ENCODE results near the gene KDM2A.

KDM2A gene

DNA sequence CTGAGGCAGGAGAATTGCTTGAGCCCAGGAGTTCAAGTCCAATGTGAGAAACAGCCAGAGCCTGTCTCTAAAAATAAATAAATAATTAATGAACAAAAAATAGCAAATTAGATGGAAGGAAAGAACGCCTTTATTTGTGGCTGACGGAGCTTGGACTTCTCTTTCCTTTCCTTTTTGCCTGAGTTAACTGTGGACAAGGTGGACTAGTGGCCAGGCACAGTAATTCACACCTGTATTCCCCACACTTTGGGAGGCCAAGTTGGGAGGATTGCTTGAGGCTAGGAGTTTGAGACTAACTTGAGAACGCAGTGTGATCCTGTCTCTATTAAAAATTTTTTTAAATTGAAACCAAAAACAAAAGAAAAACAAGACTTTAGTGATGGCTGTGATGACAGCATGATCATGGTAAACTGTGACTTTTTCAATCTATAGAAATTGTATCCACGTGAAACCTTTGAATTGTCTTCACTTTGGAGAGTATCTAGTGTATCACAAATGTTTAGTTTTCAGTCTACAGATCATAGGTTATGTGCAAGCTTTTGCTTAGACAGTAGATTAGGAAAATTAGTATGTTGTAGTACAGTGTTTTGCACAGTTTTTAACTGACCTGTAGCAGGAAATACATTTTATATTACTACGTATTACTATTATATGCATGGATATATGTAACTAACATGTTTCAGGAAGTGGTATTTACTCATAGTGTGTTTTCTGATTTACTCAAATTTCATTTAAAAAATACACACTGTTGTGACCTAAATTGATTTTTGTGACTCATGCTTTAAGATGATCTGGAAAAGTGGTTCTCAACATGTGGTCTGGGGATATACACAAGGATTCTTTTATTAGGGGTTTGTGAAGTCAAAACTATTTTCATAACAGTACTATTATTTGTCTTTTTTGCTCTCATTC lies 42.1 kb downstream of the KDM2A start:
- no CpG with 5 or more reads among the region's 5 CpGs for WGBS (ENCODE audit: extremely low coverage, insufficient coverage, low lambda C conversion rate)

DNA sequence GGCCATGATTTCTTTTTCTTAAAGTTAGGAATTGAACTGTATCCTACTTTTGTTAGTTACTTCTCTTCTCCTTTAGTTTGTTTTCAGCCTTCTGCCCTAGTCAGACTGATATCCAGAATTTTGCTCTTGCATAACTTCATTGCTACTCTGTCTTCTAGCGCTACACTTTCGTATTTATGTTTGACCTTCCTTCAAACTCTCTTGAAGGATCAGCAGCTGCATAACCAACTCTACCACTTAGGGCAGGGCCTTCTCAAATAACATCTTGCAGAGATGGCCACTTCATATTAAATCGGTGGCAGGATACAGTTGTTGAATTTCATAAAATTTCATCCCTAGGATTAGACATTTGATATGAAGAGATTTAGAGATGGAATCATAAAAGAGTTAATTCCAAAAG lies 43.9 kb downstream of the KDM2A start:
- no peak overlapping the region for H3K56ac ChIP-seq (ENCODE audit: low read length)
- no peak overlapping the region for H4K8ac ChIP-seq (ENCODE audit: low read depth, low read length)
- H2AK5ac ChIP-seq (ENCODE audit: low read length): no peak overlapping the region
- no peak overlapping the region for H2BK5ac ChIP-seq (ENCODE audit: low read length)
- no CpG with 5 or more reads among the region's 3 CpGs for WGBS (ENCODE audit: extremely low coverage, insufficient coverage, low lambda C conversion rate)
- no peak overlapping the region for H3K27ac ChIP-seq (ENCODE audit: low read depth, low read length)
- H3K27me3 ChIP-seq (ENCODE audit: insufficient read depth, low read length, poor library complexity): no peaks in the 10 kb centered on the region
- H3K4me1 ChIP-seq (ENCODE audit: control insufficient read depth, low read depth, low read length): no peaks in the 10 kb centered on the region
- no peak for DNase-seq
- H3K79me2 ChIP-seq (ENCODE audit: control insufficient read depth, insufficient read depth, low read length): peaks cover 13% of the 10 kb centered on the region
- H3K79me1 ChIP-seq (ENCODE audit: low read length): peaks cover 6% of the 10 kb centered on the region
- no peak overlapping the region for H2BK120ac ChIP-seq (ENCODE audit: low read depth, low read length)
- no peak overlapping the region for H3K23ac ChIP-seq (ENCODE audit: low read length)
- H3K36me3 ChIP-seq (ENCODE audit: control insufficient read depth, insufficient read depth, low read length): no peaks in the 10 kb centered on the region
- no peak overlapping the region for H3K18ac ChIP-seq (ENCODE audit: low read length)
- no peak overlapping the region for H3K4me2 ChIP-seq (ENCODE audit: low read length)
- no peak overlapping the region for H3K4ac ChIP-seq (ENCODE audit: low read depth, low read length)
- H2BK15ac ChIP-seq (replicated peaks; ENCODE audit: low read depth): no peak overlapping the region
- no peak overlapping the region for H3K9ac ChIP-seq (ENCODE audit: low read length)
- H4K5ac ChIP-seq (ENCODE audit: low read length): no peak overlapping the region
- H3K4me3 ChIP-seq (ENCODE audit: low read length): no peak overlapping the region

More for the DNA sequence above, 42.1 kb downstream of the KDM2A start:
- Histone ChIP-seq H3K23ac (ENCODE audit: low read length) (no peak overlapping the region), H4K5ac (ENCODE audit: low read length) (no peak overlapping the region), H3K56ac (ENCODE audit: low read length) (no peak overlapping the region), H3K79me1 (ENCODE audit: low read length) (peaks cover 3% of the 10 kb centered on the region), H2AK5ac (ENCODE audit: low read length) (no peak overlapping the region), H2BK5ac (ENCODE audit: low read length) (no peak overlapping the region), H3K4me3 (ENCODE audit: low read length) (no peak overlapping the region), H3K79me2 (ENCODE audit: control insufficient read depth, insufficient read depth, low read length) (peaks cover 9% of the 10 kb centered on the region), H3K9ac (ENCODE audit: low read length) (no peak overlapping the region), H3K4me2 (ENCODE audit: low read length) (no peak overlapping the region), H3K18ac (ENCODE audit: low read length) (no peak overlapping the region), H3K4me1 (ENCODE audit: control insufficient read depth, low read depth, low read length) (no peaks in the 10 kb centered on the region), H3K4ac (ENCODE audit: low read depth, low read length) (no peak overlapping the region), H4K8ac (ENCODE audit: low read depth, low read length) (no peak overlapping the region), H3K27ac (ENCODE audit: low read depth, low read length) (no peak overlapping the region), H3K27me3 (ENCODE audit: insufficient read depth, low read length, poor library complexity) (no peaks in the 10 kb centered on the region), H2BK120ac (ENCODE audit: low read depth, low read length) (no peak overlapping the region), H3K36me3 (ENCODE audit: control insufficient read depth, insufficient read depth, low read length) (no peaks in the 10 kb centered on the region), H2BK15ac (replicated peaks; ENCODE audit: low read depth) (no peak overlapping the region)
- DNase-seq: peak; percentile 14

DNA sequence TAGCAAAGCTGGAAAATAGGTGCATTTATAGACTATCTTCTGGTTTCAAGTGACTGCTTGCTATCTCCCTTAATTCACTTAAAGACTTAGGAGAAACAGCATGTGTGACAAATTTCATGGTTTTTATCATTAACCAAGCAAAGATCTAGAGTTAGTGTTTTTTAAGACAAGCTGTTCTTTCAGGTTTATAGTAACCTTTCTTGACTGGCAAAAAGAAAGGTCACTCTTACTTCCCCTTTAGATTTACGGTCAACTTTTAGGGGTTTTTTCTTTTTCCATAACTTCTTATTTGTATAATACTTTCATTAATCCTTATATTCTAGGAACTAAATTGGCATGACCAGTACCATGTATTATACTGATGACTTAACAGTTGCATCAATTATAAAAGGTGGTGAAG lies 46.6 kb downstream of the KDM2A start:
- no peak overlapping the region for H3K4ac ChIP-seq (ENCODE audit: low read depth, low read length)
- no peak overlapping the region for H4K5ac ChIP-seq (ENCODE audit: low read length)
- H2BK5ac ChIP-seq (ENCODE audit: low read length): no peak overlapping the region
- no peak overlapping the region for H3K9ac ChIP-seq (ENCODE audit: low read length)
- no peak overlapping the region for H2BK120ac ChIP-seq (ENCODE audit: low read depth, low read length)
- no peak overlapping the region for H3K23ac ChIP-seq (ENCODE audit: low read length)
- H3K27ac ChIP-seq (ENCODE audit: low read depth, low read length): no peak overlapping the region
- WGBS (ENCODE audit: extremely low coverage, insufficient coverage, low lambda C conversion rate): no CpG with 5 or more reads among the region's 1 CpG
- H2AK5ac ChIP-seq (ENCODE audit: low read length): no peak overlapping the region
- DNase-seq: peak; percentile 19
- no peak overlapping the region for H3K4me2 ChIP-seq (ENCODE audit: low read length)
- H3K79me1 ChIP-seq (ENCODE audit: low read length): peaks cover 7% of the 10 kb centered on the region
- H2BK15ac ChIP-seq (replicated peaks; ENCODE audit: low read depth): no peak overlapping the region
- H3K4me3 ChIP-seq (ENCODE audit: low read length): no peak overlapping the region
- no peaks in the 10 kb centered on the region for H3K27me3 ChIP-seq (ENCODE audit: insufficient read depth, low read length, poor library complexity)
- H3K56ac ChIP-seq (ENCODE audit: low read length): no peak overlapping the region
- no peak overlapping the region for H4K8ac ChIP-seq (ENCODE audit: low read depth, low read length)
- no peak overlapping the region for H3K18ac ChIP-seq (ENCODE audit: low read length)
- H3K36me3 ChIP-seq (ENCODE audit: control insufficient read depth, insufficient read depth, low read length): no peaks in the 10 kb centered on the region
- H3K79me2 ChIP-seq (ENCODE audit: control insufficient read depth, insufficient read depth, low read length): peaks cover 15% of the 10 kb centered on the region
- H3K4me1 ChIP-seq (ENCODE audit: control insufficient read depth, low read depth, low read length): no peaks in the 10 kb centered on the region

DNA sequence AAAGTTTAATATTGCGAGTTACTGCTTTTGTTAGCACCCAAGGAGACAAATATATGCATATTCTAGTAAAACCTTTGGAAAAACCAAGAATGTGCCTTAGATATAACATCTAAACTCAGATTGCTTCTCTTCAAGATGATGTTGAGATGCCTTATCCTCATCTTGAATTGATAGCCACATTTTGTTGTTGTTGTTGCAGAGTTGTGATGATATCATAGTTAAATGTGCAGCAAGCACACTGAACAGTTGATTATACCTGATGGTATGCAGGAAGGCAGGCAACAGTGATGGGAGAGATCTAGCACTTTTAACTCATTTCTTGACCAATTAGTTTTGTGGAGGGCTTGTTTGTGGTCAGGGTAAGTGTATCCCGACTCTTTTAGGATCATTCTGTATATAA lies 48.0 kb downstream of the KDM2A start:
- H3K79me2 ChIP-seq (ENCODE audit: control insufficient read depth, insufficient read depth, low read length): peaks cover 22% of the 10 kb centered on the region
- H3K4ac ChIP-seq (ENCODE audit: low read depth, low read length): no peak overlapping the region
- no peak overlapping the region for H3K9ac ChIP-seq (ENCODE audit: low read length)
- DNase-seq: no peak
- no CpG with 5 or more reads among the region's 2 CpGs for WGBS (ENCODE audit: extremely low coverage, insufficient coverage, low lambda C conversion rate)
- no peak overlapping the region for H2BK120ac ChIP-seq (ENCODE audit: low read depth, low read length)
- no peak overlapping the region for H2BK5ac ChIP-seq (ENCODE audit: low read length)
- H4K5ac ChIP-seq (ENCODE audit: low read length): no peak overlapping the region
- H4K8ac ChIP-seq (ENCODE audit: low read depth, low read length): no peak overlapping the region
- no peaks in the 10 kb centered on the region for H3K4me1 ChIP-seq (ENCODE audit: control insufficient read depth, low read depth, low read length)
- no peak overlapping the region for H3K4me2 ChIP-seq (ENCODE audit: low read length)
- H3K18ac ChIP-seq (ENCODE audit: low read length): no peak overlapping the region
- H3K23ac ChIP-seq (ENCODE audit: low read length): no peak overlapping the region
- H3K79me1 ChIP-seq (ENCODE audit: low read length): peaks cover 11% of the 10 kb centered on the region
- no peak overlapping the region for H2BK15ac ChIP-seq (replicated peaks; ENCODE audit: low read depth)
- no peak overlapping the region for H3K27ac ChIP-seq (ENCODE audit: low read depth, low read length)
- H3K56ac ChIP-seq (ENCODE audit: low read length): no peak overlapping the region
- H3K36me3 ChIP-seq (ENCODE audit: control insufficient read depth, insufficient read depth, low read length): no peaks in the 10 kb centered on the region
- no peak overlapping the region for H2AK5ac ChIP-seq (ENCODE audit: low read length)
- no peak overlapping the region for H3K4me3 ChIP-seq (ENCODE audit: low read length)
- no peaks in the 10 kb centered on the region for H3K27me3 ChIP-seq (ENCODE audit: insufficient read depth, low read length, poor library complexity)

GRCh38 chr11:67167719-67168118 lies 48.7 kb downstream of the KDM2A start:
- H3K23ac ChIP-seq (ENCODE audit: low read length): no peak overlapping the region
- no peak overlapping the region for H2BK5ac ChIP-seq (ENCODE audit: low read length)
- DNase-seq: no peak
- no peaks in the 10 kb centered on the region for H3K36me3 ChIP-seq (ENCODE audit: control insufficient read depth, insufficient read depth, low read length)
- no peak overlapping the region for H4K8ac ChIP-seq (ENCODE audit: low read depth, low read length)
- H3K9ac ChIP-seq (ENCODE audit: low read length): no peak overlapping the region
- no peaks in the 10 kb centered on the region for H3K27me3 ChIP-seq (ENCODE audit: insufficient read depth, low read length, poor library complexity)
- H3K18ac ChIP-seq (ENCODE audit: low read length): no peak overlapping the region
- no peak overlapping the region for H2BK15ac ChIP-seq (replicated peaks; ENCODE audit: low read depth)
- no peak overlapping the region for H3K4me2 ChIP-seq (ENCODE audit: low read length)
- H3K79me2 ChIP-seq (ENCODE audit: control insufficient read depth, insufficient read depth, low read length): peaks cover 22% of the 10 kb centered on the region
- no peaks in the 10 kb centered on the region for H3K4me1 ChIP-seq (ENCODE audit: control insufficient read depth, low read depth, low read length)
- no peak overlapping the region for H2BK120ac ChIP-seq (ENCODE audit: low read depth, low read length)
- H3K79me1 ChIP-seq (ENCODE audit: low read length): peaks cover 11% of the 10 kb centered on the region
- H3K4ac ChIP-seq (ENCODE audit: low read depth, low read length): no peak overlapping the region
- no peak overlapping the region for H4K5ac ChIP-seq (ENCODE audit: low read length)
- no peak overlapping the region for H3K4me3 ChIP-seq (ENCODE audit: low read length)
- no peak overlapping the region for H2AK5ac ChIP-seq (ENCODE audit: low read length)
- no peak overlapping the region for H3K56ac ChIP-seq (ENCODE audit: low read length)
- no peak overlapping the region for H3K27ac ChIP-seq (ENCODE audit: low read depth, low read length)
- WGBS (ENCODE audit: extremely low coverage, insufficient coverage, low lambda C conversion rate): no CpG with 5 or more reads among the region's 1 CpG

All from mesendoderm (in vitro differentiated cells).